Spleen (tissue), 11 donors: ENCODE data around the gene ENO3. TPM values are rescaled to one million over a fixed set of nuclear protein-coding genes. Genes with fewer than 3 reads are reported as not detected.
A peak's percentile ranks its signal among the peaks of the same experiment; 100 is the strongest.
"Not testable (repeated sequence)": the region's sequence is repeated elsewhere in the genome, so short reads cannot be mapped to it uniquely, and the experiment has no call there.

ENCODE experiments used
- DNase-seq: peaks from one replicate; pipeline ENCODE4 v3.0.0-alpha.2; 2020
- H3K27ac ChIP-seq, 8 donors: fragments of 200-600 bp; sonication (generic) in 7 of 8; 1 replicate in 4 of 8; 2 replicates in 4 of 8; pipeline versions ENCODE4 v1.5.0 to v1.8.0; 2016 to 2021; ENCODE audit warnings: inconsistent platforms in 4 of 8, mild to moderate bottlenecking in 4 of 8, moderate library complexity in 1 of 8
- H3K27me3 ChIP-seq, 7 donors: fragments of 200-600 bp; sonication (generic) in 6 of 7; replicated peaks in 1 of 7; 1 replicate in 4 of 7; 2 replicates in 3 of 7; pipeline versions ENCODE4 v1.5.0 to v1.8.0; 2016 to 2021; ENCODE audit warnings: inconsistent platforms in 3 of 7, mild to moderate bottlenecking in 1 of 7
- H3K36me3 ChIP-seq, 6 donors: fragments of 200-600 bp; sonication (generic) in 5 of 6; 1 replicate in 4 of 6; 2 replicates in 2 of 6; pipeline versions ENCODE4 v1.5.0 to v1.8.0; 2016 to 2021; ENCODE audit warnings: inconsistent platforms in 2 of 6
- H3K4me1 ChIP-seq, 6 donors: fragments of 200-600 bp; sonication (generic) in 5 of 6; 1 replicate in 3 of 6; 2 replicates in 3 of 6; pipeline versions ENCODE4 v1.5.0 to v1.8.0; 2016 to 2021; ENCODE audit warnings: inconsistent platforms in 3 of 6
- H3K4me3 ChIP-seq, 8 donors: fragments of 200-600 bp; sonication (generic) in 7 of 8; 1 replicate in 4 of 8; 2 replicates in 4 of 8; pipeline versions ENCODE4 v1.5.0 to v1.8.0; 2016 to 2021; ENCODE audit warnings: inconsistent platforms in 4 of 8, mild to moderate bottlenecking in 4 of 8, moderate library complexity in 2 of 8
- H3K9me3 ChIP-seq, 8 donors: fragments of 200-600 bp; sonication (generic) in 7 of 8; 1 replicate in 4 of 8; 2 replicates in 4 of 8; pipeline versions ENCODE4 v1.5.0 to v1.8.0; 2016 to 2021; ENCODE audit warnings: inconsistent platforms in 4 of 8
- POLR2A ChIP-seq, 3 donors: fragments of 450-650 bp; IDR thresholded peaks; one replicate each; pipeline ENCODE4 v1.5.1; 2017; ENCODE audit warnings: antibody characterized with exemption in 3 of 3, mild to moderate bottlenecking in 1 of 3
- POLR2AphosphoS5 ChIP-seq, 3 donors: sonication (generic); formaldehyde crosslinking; IDR thresholded peaks; one replicate each; pipeline ENCODE4 v1.5.1; 2017; ENCODE audit warnings: antibody characterized with exemption in 3 of 3
- WGBS, 5 donors: extraction: QIAGEN DNeasy Blood & Tissue Kit in 3 of 5; methylation state at CpG; one replicate each; pipeline versions ENCODE4 v1.1.5 to v1.1.7; 2013 to 2018; 5-methylcytosine and 5-hydroxymethylcytosine counted together
- intact Hi-C: fragments of 100-400 bp; cut with DNase I; formaldehyde crosslinking; loops from one replicate; pipeline ENCODE4 v1.15.0; 2023; ENCODE audit warnings: low total_unique reads
- polyA plus RNA-seq, 3 donors: library from polyadenylated mRNA; stranded (reverse); fragments of 200-250 nt; gene quantifications; one replicate each; pipeline ENCODE4 v1.2.1, GENCODE V29; 2013
- total RNA-seq, 7 donors: library from RNA; depleted of rRNA in 3 of 7; stranded (reverse); fragments of >200 nt in 3 of 7; fragmentation: NEBNext Ultra II Directional in 4 of 7; extraction: Animal tissue kit (Norgen Biotek cat#: 25700) in 4 of 7; gene quantifications; one replicate each; pipeline versions ENCODE4 v1.1.0 to v1.2.1, GENCODE V29; 2016 to 2021
- TF ChIP-seq, protein P1 (sequence below), 11 experiments: fragments of 200-600 bp in 7 of 11; fragments of 450-650 bp in 4 of 11; sonication (generic) in 4 of 11; IDR thresholded peaks in 8 of 11; conservative IDR thresholded peaks in 3 of 11; 1 replicate in 7 of 11; 2 replicates in 4 of 11; pipeline versions ENCODE4 v1.4.0 to v1.8.0; 2016 to 2021; ENCODE audit warnings: antibody characterized with exemption in 11 of 11, inconsistent platforms in 4 of 11, mild to moderate bottlenecking in 1 of 11
- donor health status: healthy with polysubstance abuse.
- donor health status: DM: no; HTN: no; CAD: no; lungs with moderate emphysema.
- donor health status: DM: no; HTN: no; CAD: no.
- donor health status: Bipolar disorder and iron deficiency.
- donor health status: healthy.
- donor health status: DM: no; HTN: no; CAD: no.
- donor health status: DM: yes; HTN: yes; CAD: no.

Gene ENO3
- total and polyA plus RNA-seq, 10 donors: 3.1 to 23.4 (median 10.2) TPM

DNA sequence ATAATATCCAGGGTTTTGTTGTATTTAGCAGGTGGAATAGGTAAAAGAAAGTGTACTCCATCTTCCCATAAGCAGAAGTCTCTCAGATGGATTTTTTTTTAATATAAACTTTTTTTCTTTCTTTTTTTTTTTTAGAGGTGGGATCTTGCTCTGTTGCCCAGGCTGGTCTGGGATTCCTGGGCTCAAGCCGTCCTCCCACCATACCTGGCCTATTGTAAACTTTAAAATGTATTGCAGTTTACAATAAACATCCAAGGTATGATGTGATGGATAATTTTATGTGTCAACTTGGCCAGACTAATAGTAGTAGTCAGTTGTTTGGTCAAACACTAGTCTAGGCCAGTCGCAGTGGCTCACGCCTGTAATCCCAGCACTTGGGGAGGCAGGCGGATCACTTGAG is 29.6 kb upstream of the ENO3 start:
- Histone ChIP-seq H3K9me3 (no peaks in the 10 kb centered on the region), H3K4me1 (peaks cover 0 to 10% (median 0%) of the 10 kb centered on the region in 6 donors), H3K36me3 (no peaks in the 10 kb centered on the region), H3K4me3 (no peak overlapping the region), H3K27ac (no peak overlapping the region), H3K27me3 (no peaks in the 10 kb centered on the region)
- 90 to 99% (median 95%) methylated on average over 4 of the region's 4 CpGs for WGBS, 5 donors
- no peak for DNase-seq
- intact Hi-C loops: no loop called here
- TF ChIP-seq POLR2AphosphoS5 (IDR thresholded peaks at IDR 0.05): no peak
- TF ChIP-seq, protein P1, sequence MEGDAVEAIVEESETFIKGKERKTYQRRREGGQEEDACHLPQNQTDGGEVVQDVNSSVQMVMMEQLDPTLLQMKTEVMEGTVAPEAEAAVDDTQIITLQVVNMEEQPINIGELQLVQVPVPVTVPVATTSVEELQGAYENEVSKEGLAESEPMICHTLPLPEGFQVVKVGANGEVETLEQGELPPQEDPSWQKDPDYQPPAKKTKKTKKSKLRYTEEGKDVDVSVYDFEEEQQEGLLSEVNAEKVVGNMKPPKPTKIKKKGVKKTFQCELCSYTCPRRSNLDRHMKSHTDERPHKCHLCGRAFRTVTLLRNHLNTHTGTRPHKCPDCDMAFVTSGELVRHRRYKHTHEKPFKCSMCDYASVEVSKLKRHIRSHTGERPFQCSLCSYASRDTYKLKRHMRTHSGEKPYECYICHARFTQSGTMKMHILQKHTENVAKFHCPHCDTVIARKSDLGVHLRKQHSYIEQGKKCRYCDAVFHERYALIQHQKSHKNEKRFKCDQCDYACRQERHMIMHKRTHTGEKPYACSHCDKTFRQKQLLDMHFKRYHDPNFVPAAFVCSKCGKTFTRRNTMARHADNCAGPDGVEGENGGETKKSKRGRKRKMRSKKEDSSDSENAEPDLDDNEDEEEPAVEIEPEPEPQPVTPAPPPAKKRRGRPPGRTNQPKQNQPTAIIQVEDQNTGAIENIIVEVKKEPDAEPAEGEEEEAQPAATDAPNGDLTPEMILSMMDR (IDR thresholded peaks at IDR 0.05 in 8 of 11, conservative IDR thresholded peaks at IDR 0.05 in 3 of 11): no peak
- TF ChIP-seq POLR2A (IDR thresholded peaks at IDR 0.05): no peak

DNA sequence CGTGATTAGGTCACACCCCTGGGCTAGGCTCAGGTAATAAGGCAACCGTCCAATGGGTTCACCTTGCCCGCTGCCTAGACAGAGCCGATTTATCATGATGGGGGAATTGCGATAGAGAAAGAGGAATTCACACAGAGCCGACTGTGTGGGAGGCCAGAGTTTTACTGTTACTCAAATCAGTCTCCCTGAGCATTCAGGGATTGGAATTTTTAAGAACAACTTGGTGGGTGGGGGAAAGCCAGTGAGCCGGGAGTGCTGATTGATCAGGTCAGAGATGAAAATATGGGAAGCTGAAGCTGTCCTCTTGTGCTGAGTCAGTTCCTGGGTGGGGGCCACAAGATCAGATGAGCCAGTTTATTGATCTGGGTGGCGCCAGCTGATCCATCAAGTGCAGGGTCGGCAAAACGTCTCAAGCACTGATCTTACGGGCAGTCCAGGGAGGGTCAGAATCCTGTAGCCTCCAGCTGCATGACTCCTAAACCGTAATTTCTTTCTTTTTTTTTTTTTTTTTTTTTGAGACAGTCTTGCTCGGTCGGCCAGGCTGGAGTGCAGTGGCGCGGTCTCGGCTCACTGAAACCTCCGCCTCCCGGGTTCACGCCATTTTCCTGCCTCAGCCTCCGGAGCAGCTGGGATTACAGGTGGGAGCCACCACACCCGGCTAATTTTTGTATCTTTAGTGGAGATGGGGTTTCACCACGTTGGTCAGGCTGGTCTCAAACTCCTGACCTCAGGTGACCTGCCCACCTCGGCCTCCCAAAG is 24.2 kb upstream of the ENO3 start:
- 84 to 92% (median 90%) methylated on average over 24 of the region's 24 CpGs for WGBS, 5 donors
- H3K9me3 ChIP-seq, H3K27me3 ChIP-seq, H3K27ac ChIP-seq, H3K4me1 ChIP-seq, H3K4me3 ChIP-seq, H3K36me3 ChIP-seq, intact Hi-C loops, DNase-seq: not testable (repeated sequence)

DNA sequence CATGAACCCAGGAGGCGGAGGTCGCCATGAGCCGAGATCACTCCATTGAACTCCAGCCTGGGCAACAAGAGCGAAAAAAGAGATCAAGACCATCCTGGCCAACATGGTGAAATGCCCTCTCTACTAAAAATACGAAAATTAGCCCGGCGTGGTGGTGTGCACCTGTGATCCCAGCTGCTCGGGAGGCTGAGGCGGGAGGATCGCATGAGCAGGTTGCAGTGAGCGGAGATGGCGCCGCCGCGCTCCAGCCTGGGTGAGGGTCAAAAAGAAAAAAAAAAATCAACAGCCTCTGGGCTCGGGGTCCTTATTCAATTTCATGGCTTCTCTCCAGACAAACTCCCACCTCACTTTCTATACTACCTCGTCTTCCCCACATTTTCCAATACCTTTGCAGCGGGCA is 22.0 kb upstream of the ENO3 start:
- H3K9me3 ChIP-seq: no peaks in the 10 kb centered on the region
- H3K36me3 ChIP-seq: peaks cover 0 to 4% (median 0%) of the 10 kb centered on the region in 6 donors
- no peak overlapping the region for H3K4me3 ChIP-seq
- intact Hi-C loops: no loop called here
- TF ChIP-seq POLR2A (IDR thresholded peaks at IDR 0.05): no peak
- TF ChIP-seq, protein P1 (IDR thresholded peaks at IDR 0.05 in 8 of 11, conservative IDR thresholded peaks at IDR 0.05 in 3 of 11): no peak
- TF ChIP-seq POLR2AphosphoS5 (IDR thresholded peaks at IDR 0.05): peak in 1 of 3 donors; percentile 23
- DNase-seq: no peak
- 95 to 98% (median 97%) methylated on average over 18 of the region's 18 CpGs for WGBS, 5 donors
- no peaks in the 10 kb centered on the region for H3K27me3 ChIP-seq
- H3K27ac ChIP-seq: no peak overlapping the region
- H3K4me1 ChIP-seq: peaks cover under 1 to 22% (median 8%) of the 10 kb centered on the region in 6 donors

DNA sequence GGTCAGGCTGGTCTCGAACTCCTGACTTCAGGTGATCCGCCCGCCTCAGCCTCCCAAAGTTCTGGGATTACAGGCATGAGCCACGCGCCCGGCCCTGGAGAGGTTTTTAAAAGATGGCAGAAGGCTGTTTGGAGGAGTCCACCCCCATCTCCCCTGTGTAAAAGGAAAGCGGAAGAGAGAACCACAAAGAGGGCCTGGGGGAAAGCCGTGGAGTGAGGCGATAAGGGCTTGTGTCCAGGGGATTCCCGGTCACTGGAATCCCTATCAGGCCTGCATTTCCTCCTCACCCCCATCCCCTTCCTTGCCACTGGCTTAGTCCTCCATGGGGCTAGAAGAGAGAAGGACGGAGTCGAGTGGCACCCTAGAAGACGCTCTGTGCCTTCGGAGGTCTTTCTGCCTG is 19.0 kb upstream of the ENO3 start, which contains the start of gene GP1BA:
TSS of gene GP1BA (plus strand) at position 315 of the 400 bp plus-strand sequence. CDS start 328 bp downstream, outside the sequence.
- no peak for DNase-seq
- WGBS, 5 donors: 35 to 66% (median 41%) methylated on average over 14 of the region's 14 CpGs
- Histone ChIP-seq H3K27ac (peak within 1 kb of the TSS in 2 of 8 donors; percentile 5 to 13), H3K4me3 (no peak within 1 kb of the TSS), H3K9me3 (no peaks in the 10 kb centered on the region), H3K36me3 (peaks cover 0 to 18% (median 5%) of the 10 kb centered on the region in 6 donors), H3K27me3 (no peaks in the 10 kb centered on the region), H3K4me1 (peaks cover 8 to 43% (median 16%) of the 10 kb centered on the region in 6 donors)
- intact Hi-C loops: loop anchor here (10.0 kb wide), 1 partner anchor 63 kb away; the partner anchor contains the start of genes INCA1 and KIF1C
- TF ChIP-seq POLR2AphosphoS5 (IDR thresholded peaks at IDR 0.05): no peak
- TF ChIP-seq, protein P1 (IDR thresholded peaks at IDR 0.05 in 8 of 11, conservative IDR thresholded peaks at IDR 0.05 in 3 of 11): no peak
- TF ChIP-seq POLR2A (IDR thresholded peaks at IDR 0.05): no peak
